HG02973 (cell line): ENCODE data around the gene CYP3A7.
"Not testable (repeated sequence)": the region's sequence is repeated elsewhere in the genome, so short reads cannot be mapped to it uniquely, and the experiment has no call there.

Source experiments
- ATAC-seq: cut with Tn5 transposase; IDR thresholded peaks from one replicate; pipeline ENCODE4 v1.9.1; 2021; ENCODE audit warnings: moderate library complexity; ENCODE audit not compliant: unreplicated experiment

Gene CYP3A7

DNA sequence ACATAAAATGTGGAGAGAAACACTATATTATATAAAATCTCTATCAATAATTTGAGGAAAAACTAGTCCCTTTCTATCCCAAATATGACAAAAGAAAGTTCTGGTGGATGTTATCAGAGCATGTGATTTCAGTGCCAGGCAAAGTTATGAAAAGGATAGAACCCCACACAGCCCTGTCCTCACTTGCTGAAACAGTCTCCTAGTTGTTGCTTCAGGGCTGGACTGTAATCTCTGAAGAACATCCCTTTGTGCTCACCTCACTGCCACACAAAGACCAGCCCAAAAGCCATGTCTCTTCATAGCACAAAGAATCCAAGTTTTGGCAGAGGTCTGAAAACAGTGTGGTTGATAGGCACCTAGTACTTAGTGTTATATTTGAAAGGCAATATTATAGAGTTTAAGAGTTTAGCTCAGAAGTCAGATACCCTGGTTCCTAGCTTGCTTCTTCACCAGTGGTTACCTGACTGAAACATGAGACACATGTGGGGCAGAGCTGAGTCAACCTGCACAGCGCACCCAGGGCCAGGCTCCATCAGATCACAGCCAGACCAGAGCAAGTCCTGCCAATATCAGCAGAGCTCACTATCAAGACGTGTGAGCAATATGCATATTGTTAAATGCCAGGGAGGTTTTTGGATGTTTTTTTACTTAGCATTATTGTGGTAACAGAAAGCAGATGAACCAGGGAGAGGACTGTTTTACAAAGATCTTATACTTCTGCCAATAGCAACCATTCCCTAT, 25.0 kb downstream of the CYP3A7 start:
- ATAC-seq: no peak

DNA sequence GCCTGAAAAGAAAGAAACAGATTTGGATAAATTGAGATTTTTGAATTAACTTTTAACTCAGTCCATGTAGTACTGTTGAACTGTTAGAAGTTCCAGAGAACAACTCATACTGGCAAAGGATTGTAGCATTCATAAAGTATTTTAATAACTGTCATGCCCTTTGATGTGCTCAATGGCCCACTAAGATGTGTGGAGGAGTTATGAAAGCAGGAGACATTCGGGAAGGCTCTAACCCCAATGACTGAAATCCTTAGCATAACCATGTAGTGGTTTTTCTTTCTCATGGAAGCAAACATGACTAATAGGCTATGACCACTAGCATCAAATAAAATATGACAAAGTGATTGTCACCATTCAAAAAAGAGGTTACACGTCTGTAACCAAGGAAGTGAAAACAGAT, 25.7 kb downstream of the CYP3A7 start:
- ATAC-seq: no peak

DNA sequence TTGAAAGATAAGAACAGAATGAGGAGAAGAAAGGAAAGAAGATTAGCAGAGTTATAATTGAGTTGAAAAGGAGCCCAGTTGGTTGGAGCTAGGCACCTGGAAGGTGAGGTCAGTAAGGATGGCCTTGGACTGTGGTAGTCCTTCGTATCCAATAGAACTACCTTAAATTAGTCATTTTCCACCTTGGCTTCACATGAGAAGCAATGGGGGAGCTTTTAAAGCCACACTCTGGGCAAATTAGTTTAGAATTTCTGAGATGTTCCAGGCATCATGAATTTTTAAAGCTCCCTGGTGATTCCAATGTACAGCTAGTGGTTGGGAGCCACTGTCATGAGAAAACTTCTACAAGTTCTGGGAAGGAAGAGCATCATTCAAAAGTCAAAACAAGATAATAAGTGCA, 27.9 kb downstream of the CYP3A7 start:
- no peak for ATAC-seq

DNA sequence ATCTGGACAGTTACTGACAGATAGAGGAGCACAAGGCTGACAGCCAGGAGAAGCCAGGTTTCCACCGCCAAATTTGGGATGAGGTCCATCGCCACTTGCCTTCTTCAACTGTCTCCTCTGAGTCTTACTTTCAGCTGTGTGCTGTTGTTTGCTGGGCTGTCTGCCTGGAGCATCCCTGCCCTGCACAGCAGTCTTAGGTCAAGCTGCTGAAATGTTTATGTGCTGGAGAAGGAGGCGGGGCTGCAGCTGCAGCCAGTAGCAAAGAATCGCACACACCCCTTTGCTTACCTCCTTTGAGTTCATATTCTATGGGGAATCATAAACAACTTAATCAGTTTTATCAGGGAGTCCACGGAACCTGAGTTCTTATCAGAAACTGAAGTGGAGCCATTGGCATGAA, 35.0 kb downstream of the CYP3A7 start:
- ATAC-seq: no peak

DNA sequence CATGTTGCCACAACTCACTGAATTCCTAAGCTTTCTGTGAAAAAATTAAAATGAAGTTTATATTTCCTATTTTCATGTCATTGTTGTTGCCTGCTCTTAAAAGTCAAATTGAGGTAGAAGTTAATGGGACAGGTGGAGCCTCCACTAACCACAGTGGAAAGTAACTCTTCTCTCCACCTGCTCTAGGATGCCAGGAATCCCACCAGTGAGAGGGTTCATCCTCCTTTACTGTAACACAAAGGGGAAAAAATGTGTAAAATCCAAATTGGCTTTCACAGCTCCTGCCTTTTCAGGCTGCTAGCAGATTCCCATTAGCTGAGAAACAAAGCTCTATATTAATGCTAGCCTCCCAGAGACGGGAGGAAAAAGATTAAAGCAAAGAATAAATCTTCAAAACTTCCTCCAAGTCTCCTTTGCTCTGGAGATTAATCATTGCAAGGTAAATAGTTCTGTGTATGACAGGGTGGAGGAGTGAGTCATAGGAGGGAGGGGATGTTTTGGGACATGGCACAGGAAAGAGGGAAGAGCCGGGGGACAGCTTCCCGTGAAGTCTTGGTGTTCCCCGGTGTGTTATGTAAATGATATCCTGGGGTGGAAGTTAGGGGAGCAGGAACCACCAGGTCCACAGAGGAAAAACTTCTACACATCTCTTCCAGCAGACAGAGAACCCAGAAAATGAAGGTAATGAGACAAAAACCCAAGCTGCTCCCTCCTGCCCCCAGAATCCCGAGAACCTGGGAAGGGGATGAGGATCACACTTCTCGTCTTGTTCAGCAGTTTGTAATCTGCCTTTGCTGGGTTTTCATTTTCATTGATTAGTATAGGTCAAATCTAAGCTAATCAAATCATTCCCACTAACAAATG, 35.9 kb downstream of the CYP3A7 start:
- ATAC-seq: not testable (repeated sequence)

DNA sequence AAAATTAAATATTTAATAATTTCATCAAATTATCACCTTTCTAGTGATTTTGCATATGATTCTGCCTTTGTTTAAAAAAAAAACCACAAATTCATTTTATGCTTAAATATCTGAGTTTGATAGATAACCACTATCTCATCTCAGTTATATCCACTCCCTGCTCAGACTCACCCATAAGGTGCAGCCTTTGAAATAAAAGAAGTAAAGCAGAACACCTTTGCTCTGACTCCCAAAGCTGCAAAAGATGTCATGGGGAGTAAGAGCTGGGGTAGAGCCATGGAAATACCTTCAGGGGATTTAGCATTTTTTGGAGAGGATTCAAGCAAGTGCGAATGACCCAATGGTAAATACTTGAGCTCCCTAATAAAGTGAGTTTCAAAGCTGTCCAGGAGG, 40.1 kb downstream of the CYP3A7 start:
- ATAC-seq: no peak

DNA sequence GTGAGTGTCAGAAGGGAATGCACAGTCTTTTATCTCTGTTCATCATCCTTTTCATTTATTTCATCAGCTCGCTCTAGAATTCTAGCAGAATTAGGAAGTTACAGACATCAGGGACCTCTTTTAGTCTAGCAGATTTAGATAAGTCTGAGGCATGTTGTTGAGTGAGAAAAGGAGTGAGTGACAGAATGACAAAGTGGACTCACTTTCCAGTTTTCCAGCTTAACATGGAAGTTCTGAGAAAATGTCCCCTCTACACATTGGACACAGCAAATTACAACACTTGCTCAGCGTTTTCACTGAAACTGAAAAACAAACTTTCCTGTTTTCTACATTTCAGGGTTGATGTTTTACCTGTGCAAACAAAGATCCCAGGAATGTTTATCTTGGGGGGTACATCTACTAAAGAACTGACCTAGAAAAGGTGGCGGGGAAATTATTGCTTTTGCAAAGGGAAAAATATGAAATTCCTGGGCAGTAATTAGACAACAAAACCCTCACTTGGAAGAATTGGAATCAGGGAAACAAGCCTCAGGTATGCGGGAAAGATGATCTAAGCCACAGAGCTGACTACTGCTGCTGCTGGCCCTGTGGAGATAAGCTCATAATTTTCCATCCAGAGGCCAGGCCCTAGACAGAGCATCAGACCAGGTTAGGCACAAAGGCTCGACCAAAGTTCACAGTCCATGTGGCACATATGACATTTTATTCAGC, 40.6 kb downstream of the CYP3A7 start:
- no peak for ATAC-seq

DNA sequence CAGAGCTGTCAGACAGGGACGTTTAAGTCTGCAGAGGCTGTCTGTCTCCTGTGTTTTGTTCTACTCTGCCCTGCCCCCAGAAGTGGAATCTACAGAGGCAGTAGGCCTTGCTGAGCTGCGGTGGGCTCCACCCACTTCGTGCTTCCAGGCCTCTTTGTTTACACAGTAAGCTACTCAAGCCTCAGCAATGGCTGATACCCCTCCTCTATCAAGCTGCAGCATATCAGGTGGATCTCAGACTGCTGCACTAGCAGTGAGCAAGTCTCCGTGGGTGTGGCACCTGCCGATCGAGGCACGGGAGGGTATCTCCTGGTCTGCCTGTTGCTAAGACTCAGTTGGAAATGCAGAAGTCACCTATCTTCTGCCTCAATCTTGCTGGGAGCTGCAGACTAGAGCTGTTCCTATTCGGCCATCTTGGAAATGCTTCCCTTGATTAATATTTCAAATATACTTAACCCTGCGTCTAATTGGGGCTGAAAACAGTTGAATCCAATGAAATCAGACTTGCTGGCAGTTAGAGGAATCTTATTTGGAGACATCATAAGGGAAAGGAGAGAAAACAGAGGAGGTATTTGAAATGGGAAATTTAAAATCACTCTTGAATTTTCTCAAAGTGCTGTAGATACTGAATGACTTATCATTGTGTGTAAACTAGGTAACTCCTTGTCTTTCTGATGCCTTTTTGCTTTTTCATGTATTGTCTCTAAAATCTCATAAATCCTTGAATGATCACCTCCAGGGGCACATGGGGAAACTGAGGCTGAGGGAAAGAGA, 41.4 kb downstream of the CYP3A7 start:
- no peak for ATAC-seq

DNA sequence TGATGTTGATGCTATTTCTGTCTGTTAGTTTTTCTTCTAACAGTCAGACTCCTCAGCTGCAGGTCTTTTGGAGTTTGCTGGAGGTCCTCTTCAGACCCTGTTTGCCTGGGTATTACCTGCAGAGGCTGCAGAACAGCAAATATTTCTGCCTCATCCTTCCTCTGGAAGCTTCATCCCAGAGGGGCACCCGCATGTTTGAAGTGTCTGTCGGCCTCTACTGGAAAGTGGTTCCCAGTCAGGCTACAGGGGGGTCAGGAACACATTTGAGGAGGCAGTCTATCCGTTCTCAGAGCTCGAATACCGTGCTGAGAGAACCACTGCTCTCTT, 41.9 kb downstream of the CYP3A7 start:
- no peak for ATAC-seq

DNA sequence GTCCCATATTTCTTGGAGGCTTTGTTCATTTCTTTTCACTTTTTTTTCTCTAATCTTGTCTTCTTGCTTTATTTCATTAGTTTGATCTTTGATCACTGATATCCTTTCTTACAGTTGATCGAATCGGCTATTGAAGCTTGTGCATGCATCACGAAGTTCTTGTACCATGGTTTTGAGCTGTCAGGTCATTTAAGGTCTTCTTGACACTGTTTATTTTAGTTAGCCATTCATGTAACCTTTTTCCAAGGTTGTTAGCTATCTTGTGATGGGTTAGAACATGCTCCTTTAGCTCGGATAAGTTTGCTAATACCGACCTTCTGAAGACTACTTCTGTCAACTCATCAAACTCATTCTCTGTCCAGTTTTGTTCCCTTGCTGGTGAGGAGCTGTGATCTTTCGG, 42.4 kb downstream of the CYP3A7 start:
- not testable (repeated sequence) for ATAC-seq

DNA sequence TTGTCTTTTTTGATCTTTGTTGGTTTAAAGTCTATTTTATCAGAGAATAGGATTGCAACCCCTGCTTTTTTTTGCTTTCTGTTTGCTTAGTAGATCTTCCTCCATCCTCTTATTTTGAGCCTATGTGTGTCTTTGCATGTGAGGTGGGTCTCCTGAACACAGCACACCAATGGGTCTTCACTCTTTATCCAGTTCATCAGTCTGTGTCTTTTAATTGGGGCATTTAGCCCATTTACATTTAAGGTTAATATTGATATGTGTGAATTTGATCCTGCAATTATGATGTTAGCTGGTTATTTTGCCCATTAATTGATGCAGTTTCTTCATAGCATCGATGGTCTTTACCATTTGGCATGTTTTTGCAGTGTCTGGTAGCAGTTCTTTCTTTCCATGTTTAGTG, 43.3 kb downstream of the CYP3A7 start:
- not testable (repeated sequence) for ATAC-seq

DNA sequence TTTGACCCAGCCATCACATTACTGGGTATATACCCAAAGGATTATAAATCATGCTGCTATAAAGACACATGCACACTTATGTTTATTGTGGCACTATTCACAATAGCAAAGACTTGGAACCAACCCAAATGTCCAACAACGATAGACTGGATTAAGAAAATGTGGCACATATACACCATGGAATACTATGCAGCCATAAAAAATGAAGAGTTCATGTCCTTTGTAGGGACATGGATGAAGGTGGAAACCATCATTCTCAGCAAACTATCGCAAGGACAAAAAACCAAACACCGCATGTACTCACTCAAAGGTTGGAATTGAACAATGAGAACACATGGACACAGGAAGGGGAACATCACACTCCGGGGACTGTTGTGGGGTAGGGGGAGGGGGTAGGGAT, 44.1 kb downstream of the CYP3A7 start:
- ATAC-seq: not testable (repeated sequence)

DNA sequence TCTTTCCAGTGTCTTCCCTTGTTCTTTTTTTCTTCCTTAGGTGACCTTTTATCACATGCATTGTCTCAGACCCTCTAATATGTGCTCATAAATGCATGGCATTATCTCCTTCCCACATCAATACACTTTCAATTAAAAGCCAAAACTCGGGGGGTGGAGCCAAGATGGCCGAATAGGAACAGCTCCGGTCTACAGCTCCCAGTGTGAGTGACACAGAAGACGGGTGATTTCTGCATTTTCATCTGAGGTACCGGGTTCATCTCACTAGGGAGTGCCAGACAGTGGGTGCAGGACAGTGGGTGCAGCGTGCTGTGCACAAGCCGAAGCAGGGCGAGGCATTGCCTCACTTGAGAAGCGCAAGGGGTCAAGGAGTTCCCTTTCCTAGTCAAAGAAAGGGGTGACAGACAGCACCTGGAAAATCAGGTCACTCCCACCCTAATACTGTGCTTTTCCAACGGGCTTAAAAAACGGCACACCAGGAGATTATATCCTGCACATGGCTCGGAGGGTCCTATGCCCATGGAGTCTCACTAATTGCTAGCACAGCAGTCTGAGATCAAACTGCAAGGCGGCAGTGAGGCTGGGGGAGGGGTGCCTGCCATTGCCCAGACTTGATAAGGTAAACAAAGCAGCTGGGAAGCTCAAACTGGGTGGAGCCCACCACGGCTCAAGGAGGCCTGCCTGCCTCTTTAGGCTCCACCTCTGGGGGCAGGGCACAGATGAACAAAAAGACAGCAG, 49.0 kb downstream of the CYP3A7 start:
- ATAC-seq: not testable (repeated sequence)

DNA sequence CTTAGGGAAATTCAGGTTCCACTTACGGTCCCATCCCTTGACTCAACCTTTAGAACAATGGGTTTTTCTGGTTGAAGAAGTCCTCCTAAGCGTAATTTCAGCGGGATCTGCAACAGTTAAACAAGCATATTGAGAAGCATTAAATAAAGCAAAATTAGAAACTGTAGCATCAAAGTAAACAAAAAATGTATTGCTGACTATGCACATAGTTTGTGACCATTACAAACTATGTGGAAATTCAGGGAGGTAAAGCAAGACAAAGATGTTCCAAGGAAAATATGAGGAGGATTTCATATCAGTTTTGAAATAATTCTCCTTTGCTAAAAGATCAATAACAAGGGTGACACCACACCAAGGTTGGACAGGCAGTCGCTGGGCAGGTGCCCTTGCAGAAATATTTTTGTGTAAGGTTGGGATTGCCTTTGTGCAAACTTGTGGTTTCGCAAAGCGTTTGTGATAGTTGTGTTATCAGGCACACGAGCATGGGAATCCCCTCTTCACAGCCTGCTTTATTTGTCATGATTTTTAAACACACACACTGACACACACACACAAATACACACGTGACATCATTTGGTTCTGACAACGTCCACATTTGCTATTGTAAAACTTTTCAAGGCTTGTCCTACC, 49.8 kb downstream of the CYP3A7 start:
- no peak for ATAC-seq

DNA sequence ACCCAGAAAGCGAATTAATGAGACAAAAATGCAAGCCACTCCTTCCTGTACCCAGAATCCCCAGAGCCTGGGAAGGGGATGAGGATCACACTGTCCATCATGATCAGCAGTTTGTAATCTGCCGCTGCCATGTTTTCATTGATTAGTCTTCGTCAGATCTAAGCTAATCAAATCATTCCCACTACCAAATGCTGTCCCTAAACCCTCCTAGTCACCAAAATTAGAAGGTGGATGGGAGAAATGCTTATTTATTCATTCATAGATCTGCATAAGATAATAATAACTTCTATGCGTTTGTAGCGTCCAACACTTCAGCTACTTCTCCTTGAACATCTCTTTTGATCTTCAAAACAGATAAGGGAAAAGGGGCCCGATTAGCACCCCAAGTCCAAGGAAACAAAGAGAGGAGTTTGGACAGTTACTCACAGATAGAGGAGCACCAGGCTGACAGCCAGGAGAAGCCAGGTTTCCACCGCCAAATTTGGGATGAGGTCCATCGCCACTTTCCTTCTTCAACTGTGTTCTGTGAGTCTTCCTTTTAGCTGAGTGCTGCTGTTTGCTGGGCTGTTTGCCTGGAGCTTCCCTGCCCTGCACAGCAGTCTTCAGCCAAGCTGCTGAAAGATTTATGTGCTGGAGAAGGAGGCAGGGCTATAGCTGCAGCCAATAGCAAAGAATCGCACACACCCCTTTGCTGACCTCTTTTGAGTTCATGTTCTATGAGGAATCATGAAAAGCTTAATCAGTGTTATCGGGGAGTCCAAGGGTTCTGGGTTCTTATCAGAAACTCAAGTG, 55.4 kb downstream of the CYP3A7 start, which contains the start of gene CYP3A5:
Gene CYP3A5, minus strand, starts transcription at position 597 of the 792 bp plus-strand sequence. Its CDS starts 100 bp downstream, at position 497.
- ATAC-seq: no peak

DNA sequence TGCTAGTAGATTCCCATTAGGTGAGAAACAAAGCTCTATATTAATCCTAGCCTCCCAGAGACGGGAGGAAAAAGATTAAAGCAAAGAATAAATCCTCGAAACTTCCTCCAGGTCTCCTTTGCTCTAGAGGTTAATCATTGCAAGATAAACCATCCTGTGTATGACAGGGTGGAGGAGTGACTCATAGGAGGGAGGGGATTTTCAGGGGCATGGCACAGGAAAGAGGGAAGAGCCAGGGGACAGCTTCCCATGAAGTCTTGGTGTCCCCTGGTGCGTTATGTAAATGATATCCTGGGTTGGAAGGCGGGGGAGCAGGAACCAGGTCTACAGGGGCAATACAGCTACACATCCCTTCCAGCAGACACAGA, 56.0 kb downstream of the CYP3A7 start:
- ATAC-seq: no peak

DNA sequence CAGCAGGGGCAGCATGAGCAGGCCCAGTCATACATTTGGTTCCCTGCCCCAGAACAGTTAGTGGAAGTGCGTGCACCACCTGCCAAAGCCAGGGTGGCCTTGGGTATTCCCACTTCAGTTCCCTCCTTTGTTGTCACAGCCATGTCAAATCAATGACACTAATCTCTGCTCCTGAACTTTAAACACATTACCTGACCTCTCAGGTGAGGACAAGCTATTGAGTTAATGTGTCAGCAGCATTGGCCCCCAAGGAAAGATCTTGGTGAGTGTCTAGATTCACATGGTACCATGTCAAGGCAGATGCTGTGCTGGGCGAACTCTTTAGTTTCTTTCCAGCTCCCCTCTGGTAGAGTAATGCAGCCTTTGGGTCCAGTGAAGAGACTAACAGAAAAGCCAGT, 57.3 kb downstream of the CYP3A7 start:
- ATAC-seq: no peak

DNA sequence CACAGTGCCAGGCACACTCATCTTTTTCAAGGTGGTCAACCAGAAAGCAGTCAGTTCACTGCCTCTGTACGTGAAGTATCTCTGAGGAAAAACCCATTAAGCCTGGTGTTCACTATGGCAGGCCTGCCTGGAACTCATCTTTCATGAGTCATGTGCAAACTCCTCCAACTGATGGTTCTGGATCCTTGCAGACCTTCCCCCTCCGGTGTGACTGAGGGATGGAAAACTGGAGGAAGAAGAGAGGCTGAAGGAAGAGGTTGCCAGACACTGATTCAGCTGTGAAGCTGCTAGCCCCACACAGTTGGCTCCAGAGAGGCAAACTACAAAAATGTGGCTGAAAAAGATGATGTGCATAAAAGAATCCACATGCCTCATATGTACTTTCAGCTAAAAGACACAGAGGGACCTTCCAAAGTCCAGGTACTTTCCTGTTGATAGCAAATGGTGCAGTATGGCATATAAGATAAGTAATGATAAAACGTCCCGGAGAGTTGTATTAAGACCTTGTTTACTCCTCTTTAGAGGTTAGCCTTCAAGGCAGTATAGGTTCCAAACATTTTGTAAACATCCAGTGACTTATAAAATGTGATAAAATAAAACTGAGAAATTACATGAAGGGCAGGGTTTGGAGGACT, 57.9 kb downstream of the CYP3A7 start:
- no peak for ATAC-seq
